Measurements from ENCODE around the gene C1orf210. TPM values are rescaled to one million over a fixed set of nuclear protein-coding genes. Genes with fewer than 3 reads are reported as not detected.

The C1orf210 gene
- total and polyA plus RNA-seq, 2 donors (not counting 1 experiment from before 2014, with no cell fraction given): not detected

DNA sequence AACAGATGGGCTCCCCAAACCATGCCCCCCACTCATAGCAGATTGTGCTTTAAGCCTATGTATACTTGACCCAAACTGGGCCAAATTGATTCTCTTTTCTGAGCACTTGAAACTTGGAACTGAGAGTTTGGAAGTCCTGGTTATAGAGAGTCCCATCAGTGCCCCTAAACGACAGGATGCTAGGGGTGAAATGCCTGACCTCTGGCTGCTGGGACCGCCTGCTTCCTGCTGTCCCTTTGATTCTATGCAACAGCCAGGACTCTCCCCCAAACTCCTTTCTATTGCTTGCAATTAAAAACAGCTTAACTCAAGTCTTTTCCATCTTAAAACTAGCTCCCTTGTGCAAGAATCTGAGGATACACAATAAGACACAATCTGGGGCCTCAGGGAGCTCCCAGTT, 4.7 kb downstream of the C1orf210 start:
- 96% methylated on average over 2 of the region's 2 CpGs for WGBS (ENCODE audit: insufficient coverage)
- no peaks in the 10 kb centered on the region for H3K4me1 Mint-ChIP-seq
- no peaks in the 10 kb centered on the region for H3K4me1 ChIP-seq (ENCODE audit: control insufficient read depth in 2 of 2, insufficient read depth in 2 of 2, low read length in 2 of 2)

DNA sequence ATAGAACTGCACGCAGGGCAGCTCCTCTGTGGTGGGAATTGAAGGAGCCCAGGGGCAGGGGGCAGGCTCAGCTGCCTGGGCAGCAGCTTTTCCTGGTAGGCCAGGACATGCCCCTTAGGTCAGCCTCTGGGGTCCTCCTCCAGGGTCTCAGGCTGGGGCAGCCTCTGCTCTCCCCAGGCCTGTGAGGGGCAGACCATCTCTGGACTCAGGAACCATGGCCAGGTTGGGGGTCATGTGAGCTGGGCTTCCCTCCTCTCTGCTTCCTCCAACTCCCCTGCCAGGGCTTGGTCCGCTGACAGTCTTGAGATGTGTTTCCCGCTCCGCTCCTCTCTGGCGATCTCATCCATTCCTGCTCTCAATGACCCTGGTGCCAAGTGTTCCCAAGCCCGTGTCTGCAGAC, 5.7 kb downstream of the C1orf210 start:
- Histone ChIP-seq H2AFZ (ENCODE audit: insufficient read depth, low read depth, low read length, poor library complexity, severe bottlenecking) (no peak overlapping the region), H3K27me3 (replicated peaks in 1 of 4; ENCODE audit: control extremely low read depth in 1 of 4, control insufficient read depth in 3 of 4, insufficient read depth in 4 of 4, low read length in 3 of 4) (no peaks in the 10 kb centered on the region), H3K4me2 (replicated peaks; ENCODE audit: low read depth, low read length, poor library complexity, severe bottlenecking) (no peak overlapping the region), H3K4me3 (ENCODE audit: control extremely low read depth in 1 of 5, extremely low read depth in 1 of 5, insufficient read depth in 1 of 5, low read depth in 2 of 5, low read length in 4 of 5) (no peak overlapping the region), H4K20me1 (ENCODE audit: control insufficient read depth, insufficient read depth, low read length, poor library complexity, severe bottlenecking) (no peaks in the 10 kb centered on the region), H3K36me3 (replicated peaks in 1 of 2; ENCODE audit: control extremely low read depth in 1 of 2, control insufficient read depth in 1 of 2, extremely low read depth in 1 of 2, insufficient read depth in 2 of 2, low read length in 1 of 2) (no peaks in the 10 kb centered on the region), H3K27ac (ENCODE audit: low read length in 2 of 2) (no peak overlapping the region), H3K4me1 (ENCODE audit: control insufficient read depth in 2 of 2, insufficient read depth in 2 of 2, low read length in 2 of 2) (peaks cover 0 to 1% of the 10 kb centered on the region in 2 donors), H3K79me2 (ENCODE audit: control insufficient read depth, insufficient read depth, low read length) (no peaks in the 10 kb centered on the region), H3K9ac (ENCODE audit: low read length) (no peak overlapping the region), H3K9me3 (ENCODE audit: control extremely low read depth in 1 of 3, control insufficient read depth in 2 of 3, insufficient read depth in 1 of 3, low read length in 2 of 3) (peaks cover 0 to 5% (median 0%) of the 10 kb centered on the region in 3 donors)
- no peak overlapping the region for H3K27ac Mint-ChIP-seq
- TF ChIP-seq EZH2 (IDR thresholded peaks at IDR 0.05; ENCODE audit: borderline replicate concordance, insufficient read depth, low read depth, low read length, poor library complexity, severe bottlenecking) (no peak), CTCF (IDR thresholded peaks at IDR 0.05) (no peak)
- CTCF ChIA-PET: no interaction called here
- intact Hi-C loops (cut with micrococcal nuclease): no loop called here
- POLR2A ChIA-PET: interaction anchor here (0.6 kb wide), 1 partner anchor 451 kb away, joined by 4 read pairs; no protein-coding TSS in a partner anchor
- ATAC-seq (ENCODE audit: low read depth): no peak
- peaks cover 16% of the 10 kb centered on the region for H3K27me3 Mint-ChIP-seq
- peaks cover under 1% of the 10 kb centered on the region for H3K4me1 Mint-ChIP-seq
- no peak overlapping the region for H3K4me3 Mint-ChIP-seq
- no peak for DNase-seq
- 96% methylated on average over 6 of the region's 6 CpGs for WGBS (ENCODE audit: insufficient coverage)
- no peaks in the 10 kb centered on the region for H3K9me3 Mint-ChIP-seq (ENCODE audit: insufficient read depth)

More for the DNA sequence above, 4.7 kb downstream of the C1orf210 start:
- TF ChIP-seq CTCF (IDR thresholded peaks at IDR 0.05) (no peak), EZH2 (IDR thresholded peaks at IDR 0.05; ENCODE audit: borderline replicate concordance, insufficient read depth, low read depth, low read length, poor library complexity, severe bottlenecking) (no peak)
- H2AFZ ChIP-seq (ENCODE audit: insufficient read depth, low read depth, low read length, poor library complexity, severe bottlenecking): no peak overlapping the region
- H3K27ac Mint-ChIP-seq: no peak overlapping the region
- intact Hi-C loops (cut with micrococcal nuclease): no loop called here
- ChIA-PET POLR2A (no interaction called here), CTCF (no interaction called here)
- no peaks in the 10 kb centered on the region for H4K20me1 ChIP-seq (ENCODE audit: control insufficient read depth, insufficient read depth, low read length, poor library complexity, severe bottlenecking)
- H3K9me3 Mint-ChIP-seq (ENCODE audit: insufficient read depth): no peaks in the 10 kb centered on the region
- H3K36me3 ChIP-seq (replicated peaks in 1 of 2; ENCODE audit: control extremely low read depth in 1 of 2, control insufficient read depth in 1 of 2, extremely low read depth in 1 of 2, insufficient read depth in 2 of 2, low read length in 1 of 2): no peaks in the 10 kb centered on the region
- H3K27me3 Mint-ChIP-seq: peaks cover 16% of the 10 kb centered on the region
- no peak overlapping the region for H3K4me2 ChIP-seq (replicated peaks; ENCODE audit: low read depth, low read length, poor library complexity, severe bottlenecking)
- ATAC-seq (ENCODE audit: low read depth) (no peak), DNase-seq (no peak)
- H3K27ac ChIP-seq (ENCODE audit: low read length in 2 of 2): no peak overlapping the region
- no peaks in the 10 kb centered on the region for H3K79me2 ChIP-seq (ENCODE audit: control insufficient read depth, insufficient read depth, low read length)
- H3K9ac ChIP-seq (ENCODE audit: low read length): no peak overlapping the region
- H3K27me3 ChIP-seq (replicated peaks in 1 of 4; ENCODE audit: control extremely low read depth in 1 of 4, control insufficient read depth in 3 of 4, insufficient read depth in 4 of 4, low read length in 3 of 4): no peaks in the 10 kb centered on the region
- no peak overlapping the region for H3K4me3 ChIP-seq (ENCODE audit: control extremely low read depth in 1 of 5, extremely low read depth in 1 of 5, insufficient read depth in 1 of 5, low read depth in 2 of 5, low read length in 4 of 5)
- H3K4me3 Mint-ChIP-seq: no peak overlapping the region
- H3K9me3 ChIP-seq (ENCODE audit: control extremely low read depth in 1 of 3, control insufficient read depth in 2 of 3, insufficient read depth in 1 of 3, low read length in 2 of 3): peaks cover 0 to 5% (median 0%) of the 10 kb centered on the region in 3 donors
